HepG2 (cell line): ENCODE results near the gene TPRN. TPM values are rescaled to one million over a fixed set of nuclear protein-coding genes. Genes with fewer than 3 reads are reported as not detected.

Experiments used
- CAMTA2 ChIP-seq: sonication (generic); formaldehyde crosslinking; IDR thresholded peaks from 2 replicates; pipeline ENCODE4 v1.4.0; 2020; ENCODE audit warnings: mild to moderate bottlenecking, missing genetic modification reagents, borderline replicate concordance
- FOSL1 ChIP-seq: sonication (generic); formaldehyde crosslinking; IDR thresholded peaks from 2 replicates; pipeline ENCODE4 v1.9.0; 2021; ENCODE audit warnings: missing genetic modification reagents, borderline replicate concordance
- MEIS2 ChIP-seq: sonication (generic); formaldehyde crosslinking; IDR thresholded peaks from 2 replicates; pipeline ENCODE4 v1.9.0; 2021; ENCODE audit warnings: mild to moderate bottlenecking, missing genetic modification reagents
- NFKB2 ChIP-seq: sonication (generic); formaldehyde crosslinking; IDR thresholded peaks from 2 replicates; pipeline ENCODE4 v1.4.0; 2020; ENCODE audit warnings: missing genetic modification reagents, borderline replicate concordance
- NR2C2 ChIP-seq: sonication (generic); formaldehyde crosslinking; IDR thresholded peaks from 2 replicates; pipeline ENCODE4 v1.4.0; 2020; ENCODE audit warnings: missing genetic modification reagents, mild to moderate bottlenecking, moderate library complexity, borderline replicate concordance
- NRL ChIP-seq: sonication (generic); formaldehyde crosslinking; IDR thresholded peaks from 2 replicates; pipeline ENCODE4 v1.5.0; 2020; ENCODE audit warnings: missing genetic modification reagents, mild to moderate bottlenecking, moderate library complexity, borderline replicate concordance
- polyA plus RNA-seq, 8 experiments: library from polyadenylated mRNA; depleted of rRNA in 3 of 8; stranded (reverse) in 7 of 8; unstranded in 1 of 8; fragments of >200 nt; fragmentation: Illumina TruSeq in 4 of 8; extraction: Trizol in 4 of 8; gene quantifications; 2 replicates each; pipeline versions ENCODE4 v1.2.1 to v1.2.3, GENCODE V29; 2011 to 2016; ENCODE audit warnings: low read depth in 4 of 8, missing spikeins in 1 of 8, mixed read lengths in 1 of 8; ENCODE audit not compliant: insufficient read depth in 1 of 8
- total RNA-seq, 5 experiments: library from RNA; depleted of rRNA; stranded (reverse); fragments of >200 nt; fragmentation: Illumina TruSeq; extraction: Trizol; gene quantifications; 2 replicates each; pipeline ENCODE4 v1.2.3, GENCODE V29; 2016; ENCODE audit warnings: low read depth in 1 of 5
- TF ChIP-seq, protein P1 (sequence below): sonication (generic); formaldehyde crosslinking; IDR thresholded peaks from 2 replicates; pipeline ENCODE4 v1.4.0; 2020; ENCODE audit warnings: missing genetic modification reagents, borderline replicate concordance
- TF ChIP-seq, protein P2 (sequence below): sonication (generic); formaldehyde crosslinking; IDR thresholded peaks from 2 replicates; pipeline ENCODE4 v1.8.0; 2022; ENCODE audit warnings: mild to moderate bottlenecking, missing genetic modification reagents
- TF ChIP-seq, protein P3 (sequence below): sonication (generic); formaldehyde crosslinking; conservative IDR thresholded peaks from 2 replicates; pipeline ENCODE4 v1.4.0; 2020; ENCODE audit warnings: mild to moderate bottlenecking, missing genetic modification reagents, moderate library complexity

The TPRN gene
- total and polyA plus RNA-seq, 2 of the 13 experiments (the other 11 are each of a cell fraction or from before 2014, with no cell fraction given): 10.1 to 19.2 TPM

DNA sequence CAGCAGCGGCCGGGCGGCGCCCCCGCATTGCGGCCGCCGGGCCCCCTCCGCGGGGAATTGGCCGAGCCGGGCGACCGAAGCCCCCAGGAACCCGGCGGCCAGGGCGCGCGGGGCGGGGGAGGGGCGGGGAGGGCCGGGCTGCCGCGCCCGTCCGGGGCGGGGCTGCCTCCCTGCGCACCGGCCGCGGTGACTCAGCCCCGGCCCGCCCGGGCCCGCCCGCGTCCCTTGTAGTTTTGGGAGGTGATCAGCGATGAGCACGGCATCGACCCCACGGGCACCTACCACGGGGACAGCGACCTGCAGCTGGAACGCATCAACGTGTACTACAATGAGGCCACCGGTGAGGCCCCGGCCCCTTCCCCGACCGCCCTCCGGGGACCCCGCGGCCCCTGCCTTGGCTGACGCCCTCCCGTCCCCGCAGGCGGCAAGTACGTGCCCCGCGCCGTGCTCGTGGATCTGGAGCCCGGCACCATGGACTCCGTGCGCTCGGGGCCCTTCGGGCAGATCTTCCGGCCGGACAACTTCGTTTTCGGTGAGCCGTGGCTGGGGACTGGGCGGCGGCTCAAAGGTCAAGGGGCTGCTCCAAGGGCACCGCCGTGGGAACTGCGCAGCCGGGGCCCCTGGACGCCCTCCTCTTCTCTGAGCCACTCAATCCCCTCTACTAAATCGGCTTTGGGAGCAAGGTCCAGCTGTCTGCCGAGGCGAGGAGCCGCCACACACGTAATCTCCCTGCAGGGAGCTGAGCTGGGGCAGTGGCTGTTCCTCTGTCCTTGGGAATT is 41.1 kb upstream of the TPRN start (continued):
- TF ChIP-seq, protein P1, sequence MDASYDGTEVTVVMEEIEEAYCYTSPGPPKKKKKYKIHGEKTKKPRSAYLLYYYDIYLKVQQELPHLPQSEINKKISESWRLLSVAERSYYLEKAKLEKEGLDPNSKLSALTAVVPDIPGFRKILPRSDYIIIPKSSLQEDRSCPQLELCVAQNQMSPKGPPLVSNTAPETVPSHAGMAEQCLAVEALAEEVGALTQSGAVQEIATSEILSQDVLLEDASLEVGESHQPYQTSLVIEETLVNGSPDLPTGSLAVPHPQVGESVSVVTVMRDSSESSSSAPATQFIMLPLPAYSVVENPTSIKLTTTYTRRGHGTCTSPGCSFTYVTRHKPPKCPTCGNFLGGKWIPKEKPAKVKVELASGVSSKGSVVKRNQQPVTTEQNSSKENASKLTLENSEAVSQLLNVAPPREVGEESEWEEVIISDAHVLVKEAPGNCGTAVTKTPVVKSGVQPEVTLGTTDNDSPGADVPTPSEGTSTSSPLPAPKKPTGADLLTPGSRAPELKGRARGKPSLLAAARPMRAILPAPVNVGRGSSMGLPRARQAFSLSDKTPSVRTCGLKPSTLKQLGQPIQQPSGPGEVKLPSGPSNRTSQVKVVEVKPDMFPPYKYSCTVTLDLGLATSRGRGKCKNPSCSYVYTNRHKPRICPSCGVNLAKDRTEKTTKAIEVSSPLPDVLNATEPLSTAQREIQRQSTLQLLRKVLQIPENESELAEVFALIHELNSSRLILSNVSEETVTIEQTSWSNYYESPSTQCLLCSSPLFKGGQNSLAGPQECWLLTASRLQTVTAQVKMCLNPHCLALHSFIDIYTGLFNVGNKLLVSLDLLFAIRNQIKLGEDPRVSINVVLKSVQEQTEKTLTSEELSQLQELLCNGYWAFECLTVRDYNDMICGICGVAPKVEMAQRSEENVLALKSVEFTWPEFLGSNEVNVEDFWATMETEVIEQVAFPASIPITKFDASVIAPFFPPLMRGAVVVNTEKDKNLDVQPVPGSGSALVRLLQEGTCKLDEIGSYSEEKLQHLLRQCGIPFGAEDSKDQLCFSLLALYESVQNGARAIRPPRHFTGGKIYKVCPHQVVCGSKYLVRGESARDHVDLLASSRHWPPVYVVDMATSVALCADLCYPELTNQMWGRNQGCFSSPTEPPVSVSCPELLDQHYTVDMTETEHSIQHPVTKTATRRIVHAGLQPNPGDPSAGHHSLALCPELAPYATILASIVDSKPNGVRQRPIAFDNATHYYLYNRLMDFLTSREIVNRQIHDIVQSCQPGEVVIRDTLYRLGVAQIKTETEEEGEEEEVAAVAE (CRISPR knock-in tag): peak; percentile 43; the same call in 1 of the 2 replicates
- TF ChIP-seq, protein P2, sequence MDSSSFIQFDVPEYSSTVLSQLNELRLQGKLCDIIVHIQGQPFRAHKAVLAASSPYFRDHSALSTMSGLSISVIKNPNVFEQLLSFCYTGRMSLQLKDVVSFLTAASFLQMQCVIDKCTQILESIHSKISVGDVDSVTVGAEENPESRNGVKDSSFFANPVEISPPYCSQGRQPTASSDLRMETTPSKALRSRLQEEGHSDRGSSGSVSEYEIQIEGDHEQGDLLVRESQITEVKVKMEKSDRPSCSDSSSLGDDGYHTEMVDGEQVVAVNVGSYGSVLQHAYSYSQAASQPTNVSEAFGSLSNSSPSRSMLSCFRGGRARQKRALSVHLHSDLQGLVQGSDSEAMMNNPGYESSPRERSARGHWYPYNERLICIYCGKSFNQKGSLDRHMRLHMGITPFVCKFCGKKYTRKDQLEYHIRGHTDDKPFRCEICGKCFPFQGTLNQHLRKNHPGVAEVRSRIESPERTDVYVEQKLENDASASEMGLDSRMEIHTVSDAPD: 0 out of 2 replicates have a peak, but pooled peaks have one; percentile 60
- peak; percentile 67; the same call in 1 of the 2 replicates for TF ChIP-seq NFKB2 (CRISPR knock-in tag)
- TF ChIP-seq MEIS2 (CRISPR knock-in tag): peak; percentile 67
- TF ChIP-seq FOSL1: peak; percentile 16; the same call in 1 of the 2 replicates
- TF ChIP-seq NR2C2 (CRISPR knock-in tag): peak; percentile 54; the same call in 1 of the 2 replicates
- peak; percentile 63; the same call in 1 of the 2 replicates for TF ChIP-seq CAMTA2 (CRISPR knock-in tag)
- TF ChIP-seq, protein P3, sequence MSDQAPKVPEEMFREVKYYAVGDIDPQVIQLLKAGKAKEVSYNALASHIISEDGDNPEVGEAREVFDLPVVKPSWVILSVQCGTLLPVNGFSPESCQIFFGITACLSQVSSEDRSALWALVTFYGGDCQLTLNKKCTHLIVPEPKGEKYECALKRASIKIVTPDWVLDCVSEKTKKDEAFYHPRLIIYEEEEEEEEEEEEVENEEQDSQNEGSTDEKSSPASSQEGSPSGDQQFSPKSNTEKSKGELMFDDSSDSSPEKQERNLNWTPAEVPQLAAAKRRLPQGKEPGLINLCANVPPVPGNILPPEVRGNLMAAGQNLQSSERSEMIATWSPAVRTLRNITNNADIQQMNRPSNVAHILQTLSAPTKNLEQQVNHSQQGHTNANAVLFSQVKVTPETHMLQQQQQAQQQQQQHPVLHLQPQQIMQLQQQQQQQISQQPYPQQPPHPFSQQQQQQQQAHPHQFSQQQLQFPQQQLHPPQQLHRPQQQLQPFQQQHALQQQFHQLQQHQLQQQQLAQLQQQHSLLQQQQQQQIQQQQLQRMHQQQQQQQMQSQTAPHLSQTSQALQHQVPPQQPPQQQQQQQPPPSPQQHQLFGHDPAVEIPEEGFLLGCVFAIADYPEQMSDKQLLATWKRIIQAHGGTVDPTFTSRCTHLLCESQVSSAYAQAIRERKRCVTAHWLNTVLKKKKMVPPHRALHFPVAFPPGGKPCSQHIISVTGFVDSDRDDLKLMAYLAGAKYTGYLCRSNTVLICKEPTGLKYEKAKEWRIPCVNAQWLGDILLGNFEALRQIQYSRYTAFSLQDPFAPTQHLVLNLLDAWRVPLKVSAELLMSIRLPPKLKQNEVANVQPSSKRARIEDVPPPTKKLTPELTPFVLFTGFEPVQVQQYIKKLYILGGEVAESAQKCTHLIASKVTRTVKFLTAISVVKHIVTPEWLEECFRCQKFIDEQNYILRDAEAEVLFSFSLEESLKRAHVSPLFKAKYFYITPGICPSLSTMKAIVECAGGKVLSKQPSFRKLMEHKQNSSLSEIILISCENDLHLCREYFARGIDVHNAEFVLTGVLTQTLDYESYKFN (CRISPR knock-in tag): peak; percentile 78
- no peak for TF ChIP-seq NRL
